ENCODE data around the gene CFAP57.

Gene CFAP57

DNA sequence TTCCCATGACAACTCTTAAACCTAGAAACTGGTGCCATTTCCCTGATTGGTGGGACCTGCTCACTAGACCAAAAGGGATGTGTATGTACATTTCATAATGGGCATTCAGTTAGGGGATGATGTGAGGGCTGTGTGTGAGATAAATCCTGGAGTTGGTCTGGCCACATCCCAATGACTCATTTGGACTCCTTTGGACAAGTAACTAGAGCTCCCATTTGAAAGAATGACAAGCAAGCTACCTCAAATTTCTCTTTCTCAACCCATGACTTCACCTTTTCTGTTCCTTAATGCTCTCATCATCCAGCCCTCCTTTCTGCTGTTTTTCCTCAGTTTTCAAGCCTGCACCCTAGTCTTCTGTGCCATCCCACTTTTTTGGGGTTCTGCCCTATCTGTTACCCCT is 27.9 kb upstream of the CFAP57 start:
- Histone ChIP-seq H3K9ac (ENCODE audit: low read depth, low read length, poor library complexity, severe bottlenecking) (no peak overlapping the region), H4K20me1 (ENCODE audit: insufficient read depth, low read length, poor library complexity, severe bottlenecking) (no peaks in the 10 kb centered on the region), H3K4me3 (ENCODE audit: low read length, poor library complexity, severe bottlenecking) (no peak overlapping the region), H3K4me1 (ENCODE audit: insufficient read depth, low read length, poor library complexity, severe bottlenecking) (no peaks in the 10 kb centered on the region), H3K27me3 (ENCODE audit: insufficient read depth, low read length, poor library complexity, severe bottlenecking) (peaks cover 6% of the 10 kb centered on the region), H3K4me2 (ENCODE audit: low read depth, low read length, poor library complexity, severe bottlenecking) (no peak overlapping the region), H3K9me2 (replicated peaks; ENCODE audit: low read depth, low read length) (no peaks in the 10 kb centered on the region), H2AFZ (ENCODE audit: low read length) (no peak overlapping the region), H3K79me2 (ENCODE audit: insufficient read depth, low read length) (no peaks in the 10 kb centered on the region), H3K36me3 (ENCODE audit: insufficient read depth, low read length) (no peaks in the 10 kb centered on the region), H3F3A (ENCODE audit: low read depth) (no peaks in the 10 kb centered on the region), H3K9me3 (ENCODE audit: insufficient read depth, low read depth, low read length) (no peaks in the 10 kb centered on the region)
- TF ChIP-seq EZH2phosphoT487 (IDR thresholded peaks at IDR 0.05; ENCODE audit: borderline replicate concordance) = no peak
- TF ChIP-seq, protein P1, sequence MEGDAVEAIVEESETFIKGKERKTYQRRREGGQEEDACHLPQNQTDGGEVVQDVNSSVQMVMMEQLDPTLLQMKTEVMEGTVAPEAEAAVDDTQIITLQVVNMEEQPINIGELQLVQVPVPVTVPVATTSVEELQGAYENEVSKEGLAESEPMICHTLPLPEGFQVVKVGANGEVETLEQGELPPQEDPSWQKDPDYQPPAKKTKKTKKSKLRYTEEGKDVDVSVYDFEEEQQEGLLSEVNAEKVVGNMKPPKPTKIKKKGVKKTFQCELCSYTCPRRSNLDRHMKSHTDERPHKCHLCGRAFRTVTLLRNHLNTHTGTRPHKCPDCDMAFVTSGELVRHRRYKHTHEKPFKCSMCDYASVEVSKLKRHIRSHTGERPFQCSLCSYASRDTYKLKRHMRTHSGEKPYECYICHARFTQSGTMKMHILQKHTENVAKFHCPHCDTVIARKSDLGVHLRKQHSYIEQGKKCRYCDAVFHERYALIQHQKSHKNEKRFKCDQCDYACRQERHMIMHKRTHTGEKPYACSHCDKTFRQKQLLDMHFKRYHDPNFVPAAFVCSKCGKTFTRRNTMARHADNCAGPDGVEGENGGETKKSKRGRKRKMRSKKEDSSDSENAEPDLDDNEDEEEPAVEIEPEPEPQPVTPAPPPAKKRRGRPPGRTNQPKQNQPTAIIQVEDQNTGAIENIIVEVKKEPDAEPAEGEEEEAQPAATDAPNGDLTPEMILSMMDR (conservative IDR thresholded peaks at IDR 0.05; ENCODE audit: low read length) = no peak

DNA sequence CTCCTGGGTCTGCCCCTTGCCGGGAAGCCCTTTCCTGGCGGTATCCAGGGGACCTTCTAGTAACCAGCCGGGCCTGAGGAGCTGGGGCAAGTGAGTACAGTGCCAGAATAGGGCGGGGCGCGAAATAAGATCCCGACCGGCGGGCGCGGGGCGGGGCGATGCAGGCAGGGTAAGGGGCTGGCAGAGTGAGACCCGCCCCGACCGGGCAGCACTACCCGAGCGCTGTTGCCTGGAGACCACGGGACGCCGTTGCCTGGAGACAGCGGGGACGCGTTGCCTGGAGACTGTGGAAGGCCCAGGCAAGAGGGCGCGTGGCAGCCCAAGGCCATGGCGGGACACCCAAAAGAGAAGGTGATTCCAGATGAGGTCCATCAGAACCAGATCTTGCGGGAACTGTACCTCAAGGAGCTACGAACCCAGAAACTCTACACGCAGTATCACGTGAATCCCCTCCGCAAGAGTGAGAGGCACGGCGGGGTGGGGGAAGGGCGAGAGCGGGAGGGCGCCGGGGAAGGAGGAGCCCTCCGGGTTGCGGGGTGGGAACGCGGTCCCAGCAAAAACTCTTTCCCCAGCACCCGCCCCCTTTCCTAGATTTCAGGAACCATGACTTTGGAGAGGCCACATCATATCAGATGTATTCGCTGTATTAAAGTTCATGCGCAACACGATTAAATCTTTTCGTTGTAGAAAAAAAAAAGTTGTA is 24.4 kb upstream of the CFAP57 start:
- no peak overlapping the region for H3K9ac ChIP-seq (ENCODE audit: low read depth, low read length, poor library complexity, severe bottlenecking)
- no peak overlapping the region for H2AFZ ChIP-seq (ENCODE audit: low read length)

DNA sequence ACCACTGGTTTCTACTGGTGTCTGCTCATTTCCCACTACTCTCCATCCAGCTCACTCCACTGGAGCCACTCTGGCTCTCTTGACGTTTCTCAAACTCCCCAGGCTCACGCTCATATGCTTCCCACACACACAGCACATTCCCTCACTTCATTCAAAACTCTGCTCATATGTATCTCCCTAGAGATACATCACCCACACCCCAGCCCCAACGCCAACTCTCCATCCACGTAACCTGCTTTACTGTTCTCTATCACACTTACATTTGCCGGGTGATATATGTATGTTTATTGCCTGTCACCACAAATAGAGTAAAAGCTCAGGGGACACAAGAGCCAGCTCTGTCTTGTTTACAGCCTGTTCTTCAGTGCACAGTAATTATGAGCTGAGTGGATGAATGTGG is 22.2 kb upstream of the CFAP57 start:
- no peaks in the 10 kb centered on the region for H3K4me1 ChIP-seq (ENCODE audit: insufficient read depth, low read length, poor library complexity, severe bottlenecking)
- H3F3A ChIP-seq (ENCODE audit: low read depth) = no peaks in the 10 kb centered on the region
- H3K79me2 ChIP-seq (ENCODE audit: insufficient read depth, low read length) = no peaks in the 10 kb centered on the region
- peaks cover 6% of the 10 kb centered on the region for H3K27me3 ChIP-seq (ENCODE audit: insufficient read depth, low read length, poor library complexity, severe bottlenecking)
- H3K4me2 ChIP-seq (ENCODE audit: low read depth, low read length, poor library complexity, severe bottlenecking) = no peak overlapping the region
- H3K36me3 ChIP-seq (ENCODE audit: insufficient read depth, low read length) = no peaks in the 10 kb centered on the region
- no peaks in the 10 kb centered on the region for H4K20me1 ChIP-seq (ENCODE audit: insufficient read depth, low read length, poor library complexity, severe bottlenecking)
- no peak overlapping the region for H3K9ac ChIP-seq (ENCODE audit: low read depth, low read length, poor library complexity, severe bottlenecking)
- no peaks in the 10 kb centered on the region for H3K9me3 ChIP-seq (ENCODE audit: insufficient read depth, low read depth, low read length)
- no peaks in the 10 kb centered on the region for H3K9me2 ChIP-seq (replicated peaks; ENCODE audit: low read depth, low read length)
- no peak overlapping the region for H2AFZ ChIP-seq (ENCODE audit: low read length)
- H3K4me3 ChIP-seq (ENCODE audit: low read length, poor library complexity, severe bottlenecking) = no peak overlapping the region
- no peak for TF ChIP-seq EZH2phosphoT487 (IDR thresholded peaks at IDR 0.05; ENCODE audit: borderline replicate concordance)
- TF ChIP-seq, protein P1 (conservative IDR thresholded peaks at IDR 0.05; ENCODE audit: low read length) = no peak

More for the DNA sequence above, 24.4 kb upstream of the CFAP57 start:
- Histone ChIP-seq H4K20me1 (ENCODE audit: insufficient read depth, low read length, poor library complexity, severe bottlenecking) (no peaks in the 10 kb centered on the region), H3F3A (ENCODE audit: low read depth) (no peaks in the 10 kb centered on the region), H3K4me1 (ENCODE audit: insufficient read depth, low read length, poor library complexity, severe bottlenecking) (no peaks in the 10 kb centered on the region), H3K4me3 (ENCODE audit: low read length, poor library complexity, severe bottlenecking) (no peak overlapping the region), H3K9me3 (ENCODE audit: insufficient read depth, low read depth, low read length) (no peaks in the 10 kb centered on the region), H3K36me3 (ENCODE audit: insufficient read depth, low read length) (no peaks in the 10 kb centered on the region), H3K79me2 (ENCODE audit: insufficient read depth, low read length) (no peaks in the 10 kb centered on the region), H3K4me2 (ENCODE audit: low read depth, low read length, poor library complexity, severe bottlenecking) (no peak overlapping the region), H3K27me3 (ENCODE audit: insufficient read depth, low read length, poor library complexity, severe bottlenecking) (peaks cover 6% of the 10 kb centered on the region), H3K9me2 (replicated peaks; ENCODE audit: low read depth, low read length) (no peaks in the 10 kb centered on the region)
- TF ChIP-seq, protein P1 (conservative IDR thresholded peaks at IDR 0.05; ENCODE audit: low read length) = no peak
- no peak for TF ChIP-seq EZH2phosphoT487 (IDR thresholded peaks at IDR 0.05; ENCODE audit: borderline replicate concordance)
